ENCODE data around the gene PRDX5.

PRDX5 gene

DNA sequence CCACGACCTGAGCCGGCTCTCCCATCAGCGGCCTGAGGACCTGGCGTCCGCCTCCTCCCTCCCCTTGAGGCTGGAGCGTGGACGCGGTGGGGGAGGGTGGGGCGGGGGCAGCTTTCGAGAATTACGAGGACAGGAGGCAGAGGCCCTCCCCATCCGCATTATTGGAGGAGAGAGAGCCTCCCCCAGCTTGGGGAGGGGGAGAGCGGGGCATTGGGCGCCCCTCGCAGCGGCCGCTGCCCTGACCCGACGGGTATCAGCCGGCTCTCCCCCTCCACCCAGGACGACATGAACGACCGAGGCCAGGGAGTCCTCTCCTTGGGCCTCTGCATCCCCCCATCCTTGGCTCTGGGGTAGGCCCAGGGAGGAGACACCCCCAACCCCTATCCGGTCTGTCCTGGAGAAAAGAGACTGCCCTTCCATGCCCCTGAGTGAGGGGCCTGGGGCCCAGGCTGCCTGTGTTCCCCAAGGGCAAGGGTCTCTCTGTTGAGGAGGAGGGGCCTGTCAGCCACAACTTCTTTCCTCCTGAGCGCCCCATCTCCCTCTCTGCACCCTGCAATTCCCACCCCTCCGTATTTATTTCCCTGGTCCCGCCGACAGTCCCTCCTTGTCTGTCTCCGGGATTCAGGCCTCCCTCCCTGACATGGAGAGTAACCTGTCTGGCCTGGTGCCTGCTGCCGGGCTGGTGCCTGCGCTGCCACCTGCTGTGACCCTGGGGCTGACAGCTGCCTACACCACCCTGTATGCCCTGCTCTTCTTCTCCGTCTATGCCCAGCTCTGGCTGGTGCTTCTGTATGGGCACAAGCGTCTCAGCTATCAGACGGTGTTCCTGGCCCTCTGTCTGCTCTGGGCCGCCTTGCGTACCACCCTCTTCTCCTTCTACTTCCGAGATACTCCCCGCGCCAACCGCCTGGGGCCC, 31.8 kb upstream of the PRDX5 start (continued):
- TF ChIP-seq, protein P1, sequence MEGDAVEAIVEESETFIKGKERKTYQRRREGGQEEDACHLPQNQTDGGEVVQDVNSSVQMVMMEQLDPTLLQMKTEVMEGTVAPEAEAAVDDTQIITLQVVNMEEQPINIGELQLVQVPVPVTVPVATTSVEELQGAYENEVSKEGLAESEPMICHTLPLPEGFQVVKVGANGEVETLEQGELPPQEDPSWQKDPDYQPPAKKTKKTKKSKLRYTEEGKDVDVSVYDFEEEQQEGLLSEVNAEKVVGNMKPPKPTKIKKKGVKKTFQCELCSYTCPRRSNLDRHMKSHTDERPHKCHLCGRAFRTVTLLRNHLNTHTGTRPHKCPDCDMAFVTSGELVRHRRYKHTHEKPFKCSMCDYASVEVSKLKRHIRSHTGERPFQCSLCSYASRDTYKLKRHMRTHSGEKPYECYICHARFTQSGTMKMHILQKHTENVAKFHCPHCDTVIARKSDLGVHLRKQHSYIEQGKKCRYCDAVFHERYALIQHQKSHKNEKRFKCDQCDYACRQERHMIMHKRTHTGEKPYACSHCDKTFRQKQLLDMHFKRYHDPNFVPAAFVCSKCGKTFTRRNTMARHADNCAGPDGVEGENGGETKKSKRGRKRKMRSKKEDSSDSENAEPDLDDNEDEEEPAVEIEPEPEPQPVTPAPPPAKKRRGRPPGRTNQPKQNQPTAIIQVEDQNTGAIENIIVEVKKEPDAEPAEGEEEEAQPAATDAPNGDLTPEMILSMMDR (tag by site-specific recombination; IDR thresholded peaks at IDR 0.05): peak; percentile 67
- TF ChIP-seq ZNF561 (tag by site-specific recombination; IDR thresholded peaks at IDR 0.05; ENCODE audit: borderline replicate concordance): no peak
- TF ChIP-seq, protein P2, sequence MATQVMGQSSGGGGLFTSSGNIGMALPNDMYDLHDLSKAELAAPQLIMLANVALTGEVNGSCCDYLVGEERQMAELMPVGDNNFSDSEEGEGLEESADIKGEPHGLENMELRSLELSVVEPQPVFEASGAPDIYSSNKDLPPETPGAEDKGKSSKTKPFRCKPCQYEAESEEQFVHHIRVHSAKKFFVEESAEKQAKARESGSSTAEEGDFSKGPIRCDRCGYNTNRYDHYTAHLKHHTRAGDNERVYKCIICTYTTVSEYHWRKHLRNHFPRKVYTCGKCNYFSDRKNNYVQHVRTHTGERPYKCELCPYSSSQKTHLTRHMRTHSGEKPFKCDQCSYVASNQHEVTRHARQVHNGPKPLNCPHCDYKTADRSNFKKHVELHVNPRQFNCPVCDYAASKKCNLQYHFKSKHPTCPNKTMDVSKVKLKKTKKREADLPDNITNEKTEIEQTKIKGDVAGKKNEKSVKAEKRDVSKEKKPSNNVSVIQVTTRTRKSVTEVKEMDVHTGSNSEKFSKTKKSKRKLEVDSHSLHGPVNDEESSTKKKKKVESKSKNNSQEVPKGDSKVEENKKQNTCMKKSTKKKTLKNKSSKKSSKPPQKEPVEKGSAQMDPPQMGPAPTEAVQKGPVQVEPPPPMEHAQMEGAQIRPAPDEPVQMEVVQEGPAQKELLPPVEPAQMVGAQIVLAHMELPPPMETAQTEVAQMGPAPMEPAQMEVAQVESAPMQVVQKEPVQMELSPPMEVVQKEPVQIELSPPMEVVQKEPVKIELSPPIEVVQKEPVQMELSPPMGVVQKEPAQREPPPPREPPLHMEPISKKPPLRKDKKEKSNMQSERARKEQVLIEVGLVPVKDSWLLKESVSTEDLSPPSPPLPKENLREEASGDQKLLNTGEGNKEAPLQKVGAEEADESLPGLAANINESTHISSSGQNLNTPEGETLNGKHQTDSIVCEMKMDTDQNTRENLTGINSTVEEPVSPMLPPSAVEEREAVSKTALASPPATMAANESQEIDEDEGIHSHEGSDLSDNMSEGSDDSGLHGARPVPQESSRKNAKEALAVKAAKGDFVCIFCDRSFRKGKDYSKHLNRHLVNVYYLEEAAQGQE (tag by site-specific recombination; IDR thresholded peaks at IDR 0.05): no peak
- no peak for TF ChIP-seq SETDB1 (IDR thresholded peaks at IDR 0.05; ENCODE audit: insufficient read length, low read length)
- TF ChIP-seq ZBTB1 (tag by site-specific recombination; IDR thresholded peaks at IDR 0.05): no peak
- TF ChIP-seq HOXA7 (CRISPR knock-in tag; IDR thresholded peaks at IDR 0.05; ENCODE audit: borderline replicate concordance): no peak
- TF ChIP-seq ZNF223 (tag by site-specific recombination; IDR thresholded peaks at IDR 0.05): peak; percentile 90
- no peak for TF ChIP-seq ZNF707 (tag by site-specific recombination; IDR thresholded peaks at IDR 0.05)
- TF ChIP-seq, protein P3, sequence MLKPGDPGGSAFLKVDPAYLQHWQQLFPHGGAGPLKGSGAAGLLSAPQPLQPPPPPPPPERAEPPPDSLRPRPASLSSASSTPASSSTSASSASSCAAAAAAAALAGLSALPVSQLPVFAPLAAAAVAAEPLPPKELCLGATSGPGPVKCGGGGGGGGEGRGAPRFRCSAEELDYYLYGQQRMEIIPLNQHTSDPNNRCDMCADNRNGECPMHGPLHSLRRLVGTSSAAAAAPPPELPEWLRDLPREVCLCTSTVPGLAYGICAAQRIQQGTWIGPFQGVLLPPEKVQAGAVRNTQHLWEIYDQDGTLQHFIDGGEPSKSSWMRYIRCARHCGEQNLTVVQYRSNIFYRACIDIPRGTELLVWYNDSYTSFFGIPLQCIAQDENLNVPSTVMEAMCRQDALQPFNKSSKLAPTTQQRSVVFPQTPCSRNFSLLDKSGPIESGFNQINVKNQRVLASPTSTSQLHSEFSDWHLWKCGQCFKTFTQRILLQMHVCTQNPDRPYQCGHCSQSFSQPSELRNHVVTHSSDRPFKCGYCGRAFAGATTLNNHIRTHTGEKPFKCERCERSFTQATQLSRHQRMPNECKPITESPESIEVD (tag by site-specific recombination; IDR thresholded peaks at IDR 0.05): no peak
- TF ChIP-seq, protein P4, sequence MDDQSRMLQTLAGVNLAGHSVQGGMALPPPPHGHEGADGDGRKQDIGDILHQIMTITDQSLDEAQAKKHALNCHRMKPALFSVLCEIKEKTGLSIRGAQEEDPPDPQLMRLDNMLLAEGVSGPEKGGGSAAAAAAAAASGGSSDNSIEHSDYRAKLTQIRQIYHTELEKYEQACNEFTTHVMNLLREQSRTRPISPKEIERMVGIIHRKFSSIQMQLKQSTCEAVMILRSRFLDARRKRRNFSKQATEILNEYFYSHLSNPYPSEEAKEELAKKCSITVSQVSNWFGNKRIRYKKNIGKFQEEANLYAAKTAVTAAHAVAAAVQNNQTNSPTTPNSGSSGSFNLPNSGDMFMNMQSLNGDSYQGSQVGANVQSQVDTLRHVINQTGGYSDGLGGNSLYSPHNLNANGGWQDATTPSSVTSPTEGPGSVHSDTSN (CRISPR knock-in tag; IDR thresholded peaks at IDR 0.05): no peak
- no peak for TF ChIP-seq ZNF175 (tag by site-specific recombination; IDR thresholded peaks at IDR 0.05)
- TF ChIP-seq, protein P5, sequence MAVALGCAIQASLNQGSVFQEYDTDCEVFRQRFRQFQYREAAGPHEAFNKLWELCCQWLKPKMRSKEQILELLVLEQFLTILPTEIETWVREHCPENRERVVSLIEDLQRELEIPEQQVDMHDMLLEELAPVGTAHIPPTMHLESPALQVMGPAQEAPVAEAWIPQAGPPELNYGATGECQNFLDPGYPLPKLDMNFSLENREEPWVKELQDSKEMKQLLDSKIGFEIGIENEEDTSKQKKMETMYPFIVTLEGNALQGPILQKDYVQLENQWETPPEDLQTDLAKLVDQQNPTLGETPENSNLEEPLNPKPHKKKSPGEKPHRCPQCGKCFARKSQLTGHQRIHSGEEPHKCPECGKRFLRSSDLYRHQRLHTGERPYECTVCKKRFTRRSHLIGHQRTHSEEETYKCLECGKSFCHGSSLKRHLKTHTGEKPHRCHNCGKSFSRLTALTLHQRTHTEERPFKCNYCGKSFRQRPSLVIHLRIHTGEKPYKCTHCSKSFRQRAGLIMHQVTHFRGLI (tag by site-specific recombination; IDR thresholded peaks at IDR 0.05): no peak
- TF ChIP-seq SP3 (tag by site-specific recombination; IDR thresholded peaks at IDR 0.05): peak; percentile 49
- no peak for TF ChIP-seq YY1 (tag by site-specific recombination; IDR thresholded peaks at IDR 0.05)
- no peak for TF ChIP-seq ZNF354C (tag by site-specific recombination; IDR thresholded peaks at IDR 0.05; ENCODE audit: borderline replicate concordance, low read depth)
- TF ChIP-seq ZNF621 (tag by site-specific recombination; IDR thresholded peaks at IDR 0.05): no peak
- TF ChIP-seq KLF16 (tag by site-specific recombination; IDR thresholded peaks at IDR 0.05): no peak
- TF ChIP-seq ZNF394 (tag by site-specific recombination; IDR thresholded peaks at IDR 0.05; ENCODE audit: borderline replicate concordance): no peak
- TF ChIP-seq, protein P6, sequence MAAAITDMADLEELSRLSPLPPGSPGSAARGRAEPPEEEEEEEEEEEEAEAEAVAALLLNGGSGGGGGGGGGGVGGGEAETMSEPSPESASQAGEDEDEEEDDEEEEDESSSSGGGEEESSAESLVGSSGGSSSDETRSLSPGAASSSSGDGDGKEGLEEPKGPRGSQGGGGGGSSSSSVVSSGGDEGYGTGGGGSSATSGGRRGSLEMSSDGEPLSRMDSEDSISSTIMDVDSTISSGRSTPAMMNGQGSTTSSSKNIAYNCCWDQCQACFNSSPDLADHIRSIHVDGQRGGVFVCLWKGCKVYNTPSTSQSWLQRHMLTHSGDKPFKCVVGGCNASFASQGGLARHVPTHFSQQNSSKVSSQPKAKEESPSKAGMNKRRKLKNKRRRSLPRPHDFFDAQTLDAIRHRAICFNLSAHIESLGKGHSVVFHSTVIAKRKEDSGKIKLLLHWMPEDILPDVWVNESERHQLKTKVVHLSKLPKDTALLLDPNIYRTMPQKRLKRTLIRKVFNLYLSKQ (tag by site-specific recombination; IDR thresholded peaks at IDR 0.05; ENCODE audit: borderline replicate concordance): no peak
- TF ChIP-seq ZNF24 (tag by site-specific recombination; IDR thresholded peaks at IDR 0.05): no peak
- no peak for TF ChIP-seq OVOL3 (tag by site-specific recombination; IDR thresholded peaks at IDR 0.05)
- TF ChIP-seq ZNF114 (tag by site-specific recombination; IDR thresholded peaks at IDR 0.05): no peak

All from HEK293 (cell line).